HL-60 (cell line): ENCODE measurements around the gene RAB31.

Experiments used
- TF ChIP-seq, protein P1 (sequence below): IDR thresholded peaks from 2 replicates; pipeline ENCODE4 v1.6.1; 2012; ENCODE audit warnings: low read depth; ENCODE audit not compliant: insufficient replicate concordance
- TF ChIP-seq, protein P2 (sequence below): IDR thresholded peaks from one replicate; pipeline ENCODE4 v1.5.1; 2011; ENCODE audit warnings: low read length, control low read depth, inconsistent platforms; ENCODE audit not compliant: insufficient read depth

DNA sequence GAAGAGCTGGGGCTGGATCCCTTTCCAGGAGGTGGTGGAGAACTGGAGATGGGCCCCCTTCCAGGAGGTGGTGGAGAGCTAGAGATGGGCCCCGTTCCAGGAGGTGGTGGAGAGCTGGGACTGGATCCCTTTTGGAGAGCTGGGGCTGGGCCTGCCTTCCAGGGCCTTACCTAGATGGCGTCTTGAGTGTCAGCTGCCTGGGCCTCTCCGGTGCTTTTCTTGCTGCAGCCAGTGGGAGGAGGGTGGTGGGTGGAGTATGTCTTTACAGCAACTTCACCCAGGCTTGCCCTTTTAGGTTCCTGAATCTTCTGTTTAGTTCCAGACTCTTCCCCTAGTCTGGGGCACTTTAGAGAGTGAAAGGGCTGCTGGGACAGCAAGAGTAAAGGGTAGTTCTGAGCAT is 158.5 kb downstream of the RAB31 start:
- TF ChIP-seq, protein P1, sequence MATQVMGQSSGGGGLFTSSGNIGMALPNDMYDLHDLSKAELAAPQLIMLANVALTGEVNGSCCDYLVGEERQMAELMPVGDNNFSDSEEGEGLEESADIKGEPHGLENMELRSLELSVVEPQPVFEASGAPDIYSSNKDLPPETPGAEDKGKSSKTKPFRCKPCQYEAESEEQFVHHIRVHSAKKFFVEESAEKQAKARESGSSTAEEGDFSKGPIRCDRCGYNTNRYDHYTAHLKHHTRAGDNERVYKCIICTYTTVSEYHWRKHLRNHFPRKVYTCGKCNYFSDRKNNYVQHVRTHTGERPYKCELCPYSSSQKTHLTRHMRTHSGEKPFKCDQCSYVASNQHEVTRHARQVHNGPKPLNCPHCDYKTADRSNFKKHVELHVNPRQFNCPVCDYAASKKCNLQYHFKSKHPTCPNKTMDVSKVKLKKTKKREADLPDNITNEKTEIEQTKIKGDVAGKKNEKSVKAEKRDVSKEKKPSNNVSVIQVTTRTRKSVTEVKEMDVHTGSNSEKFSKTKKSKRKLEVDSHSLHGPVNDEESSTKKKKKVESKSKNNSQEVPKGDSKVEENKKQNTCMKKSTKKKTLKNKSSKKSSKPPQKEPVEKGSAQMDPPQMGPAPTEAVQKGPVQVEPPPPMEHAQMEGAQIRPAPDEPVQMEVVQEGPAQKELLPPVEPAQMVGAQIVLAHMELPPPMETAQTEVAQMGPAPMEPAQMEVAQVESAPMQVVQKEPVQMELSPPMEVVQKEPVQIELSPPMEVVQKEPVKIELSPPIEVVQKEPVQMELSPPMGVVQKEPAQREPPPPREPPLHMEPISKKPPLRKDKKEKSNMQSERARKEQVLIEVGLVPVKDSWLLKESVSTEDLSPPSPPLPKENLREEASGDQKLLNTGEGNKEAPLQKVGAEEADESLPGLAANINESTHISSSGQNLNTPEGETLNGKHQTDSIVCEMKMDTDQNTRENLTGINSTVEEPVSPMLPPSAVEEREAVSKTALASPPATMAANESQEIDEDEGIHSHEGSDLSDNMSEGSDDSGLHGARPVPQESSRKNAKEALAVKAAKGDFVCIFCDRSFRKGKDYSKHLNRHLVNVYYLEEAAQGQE: no peak
- TF ChIP-seq, protein P2, sequence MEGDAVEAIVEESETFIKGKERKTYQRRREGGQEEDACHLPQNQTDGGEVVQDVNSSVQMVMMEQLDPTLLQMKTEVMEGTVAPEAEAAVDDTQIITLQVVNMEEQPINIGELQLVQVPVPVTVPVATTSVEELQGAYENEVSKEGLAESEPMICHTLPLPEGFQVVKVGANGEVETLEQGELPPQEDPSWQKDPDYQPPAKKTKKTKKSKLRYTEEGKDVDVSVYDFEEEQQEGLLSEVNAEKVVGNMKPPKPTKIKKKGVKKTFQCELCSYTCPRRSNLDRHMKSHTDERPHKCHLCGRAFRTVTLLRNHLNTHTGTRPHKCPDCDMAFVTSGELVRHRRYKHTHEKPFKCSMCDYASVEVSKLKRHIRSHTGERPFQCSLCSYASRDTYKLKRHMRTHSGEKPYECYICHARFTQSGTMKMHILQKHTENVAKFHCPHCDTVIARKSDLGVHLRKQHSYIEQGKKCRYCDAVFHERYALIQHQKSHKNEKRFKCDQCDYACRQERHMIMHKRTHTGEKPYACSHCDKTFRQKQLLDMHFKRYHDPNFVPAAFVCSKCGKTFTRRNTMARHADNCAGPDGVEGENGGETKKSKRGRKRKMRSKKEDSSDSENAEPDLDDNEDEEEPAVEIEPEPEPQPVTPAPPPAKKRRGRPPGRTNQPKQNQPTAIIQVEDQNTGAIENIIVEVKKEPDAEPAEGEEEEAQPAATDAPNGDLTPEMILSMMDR: no peak
